ENCODE data around the gene GNB1.

DNA sequence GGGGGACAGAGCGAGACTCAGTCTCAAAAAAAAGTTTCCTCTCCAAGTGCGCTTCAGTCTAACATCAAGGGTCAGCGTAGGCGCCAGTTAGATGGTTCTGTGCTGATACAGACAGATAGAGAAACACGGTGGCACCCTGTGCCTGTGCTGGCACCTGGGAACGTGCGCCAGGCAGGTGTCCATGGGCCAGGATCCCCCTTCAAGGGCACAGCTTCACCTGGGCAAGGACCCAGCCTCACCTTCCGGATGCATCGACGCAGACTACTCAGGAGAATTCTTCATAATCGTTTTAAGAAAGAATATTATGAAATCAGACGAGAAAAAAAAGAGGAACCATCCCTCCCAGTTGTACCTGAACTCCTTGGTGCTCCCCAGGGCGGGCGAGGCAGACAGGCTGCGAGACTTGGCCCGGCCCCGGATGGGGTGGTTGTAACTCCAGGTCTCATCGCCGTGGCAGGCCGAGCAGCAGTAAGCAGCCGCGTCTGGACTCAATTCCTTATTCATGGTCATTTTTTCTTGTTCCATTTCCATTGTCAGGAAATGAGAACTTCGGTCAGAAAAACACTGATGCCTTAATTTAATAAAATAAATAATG lies 125.9 kb downstream of the GNB1 start:
- no peak for TF ChIP-seq CTCF (IDR thresholded peaks at IDR 0.05)
- TF ChIP-seq POLR2A (IDR thresholded peaks at IDR 0.05) = no peak

All from adrenal gland (tissue), 5 donors.